K562 (cell line): ENCODE results near the gene RAP2C. TPM values are rescaled to one million over a fixed set of nuclear protein-coding genes. Genes with fewer than 3 reads are reported as not detected.
A peak's percentile ranks its signal among the peaks of the same experiment; 100 is the strongest.

Experiments
- CHCHD3 ChIP-seq: fragments of 250-450 bp; sonication (Bioruptor Pico); IDR thresholded peaks from 2 replicates; pipeline ENCODE4 v2.1.2; 2022; ENCODE audit warnings: mild to moderate bottlenecking
- CHD7 ChIP-seq: fragments of 200-600 bp; sonication (generic); IDR thresholded peaks from one replicate; pipeline ENCODE4 v1.6.1; 2012; ENCODE audit warnings: mild to moderate bottlenecking, low read depth, low read length, inconsistent platforms
- KDM5B ChIP-seq: fragments of 200-600 bp; sonication (generic); IDR thresholded peaks from 2 replicates; pipeline ENCODE4 v1.6.1; 2012; ENCODE audit warnings: low read depth, mild to moderate bottlenecking, moderate library complexity, low read length, control low read depth, inconsistent platforms; ENCODE audit not compliant: insufficient replicate concordance
- NR4A1 ChIP-seq, 2 experiments: fragments of 250-450 bp in 1 of 2; fragments of 450-650 bp in 1 of 2; sonication (Bioruptor Pico) in 1 of 2; IDR thresholded peaks; 2 replicates each; pipeline versions ENCODE4 v1.4.0 to v1.6.1; 2016 to 2020; ENCODE audit warnings: mild to moderate bottlenecking in 2 of 2, missing compliant biosample characterization in 1 of 2, missing genetic modification characterization in 1 of 2, moderate library complexity in 1 of 2
- RBM17 ChIP-seq: fragments of 200-400 bp; formaldehyde crosslinking; IDR thresholded peaks from 2 replicates; pipeline ENCODE4 v1.6.1; 2017; ENCODE audit warnings: low read depth, mild to moderate bottlenecking, low read length, borderline replicate concordance
- SIRT6 ChIP-seq: IDR thresholded peaks from one replicate; pipeline ENCODE4 v1.6.1; 2012; ENCODE audit warnings: low read depth, mild to moderate bottlenecking, control low read depth, inconsistent platforms, low read length, moderate library complexity
- STAT6 ChIP-seq: sonication (generic); formaldehyde crosslinking; IDR thresholded peaks from 2 replicates; pipeline ENCODE4 v1.8.1; 2023; ENCODE audit warnings: mild to moderate bottlenecking, missing genetic modification reagents
- ZNF398 ChIP-seq: fragments of 250-450 bp; sonication (Bioruptor Pico); IDR thresholded peaks from 2 replicates; pipeline ENCODE4 v1.8.0; 2021; ENCODE audit warnings: moderate library complexity, mild to moderate bottlenecking, inconsistent platforms
- ZNF785 ChIP-seq: fragments of 250-450 bp; sonication (Bioruptor Pico); IDR thresholded peaks from 2 replicates; pipeline ENCODE4 v1.4.0; 2020; ENCODE audit warnings: mild to moderate bottlenecking
- polyA plus RNA-seq, 8 experiments: library from polyadenylated mRNA; depleted of rRNA in 4 of 8; stranded (reverse) in 5 of 8; unstranded in 3 of 8; fragments of >200 nt; fragmentation: Nextera tagmentation in 2 of 8; fragmentation: Illumina TruSeq in 1 of 8; extraction: Ambion mirVana in 2 of 8; extraction: Trizol in 1 of 8; gene quantifications; 2 replicates each; pipeline versions ENCODE4 v1.2.1 to v1.2.3, GENCODE V29; 2011 to 2014; ENCODE audit warnings: inconsistent platforms in 1 of 8, missing spikeins in 1 of 8
- total RNA-seq, 7 experiments: library from RNA; depleted of rRNA in 6 of 7; stranded (reverse); fragments of >200 nt in 6 of 7; fragmentation: Illumina TruSeq in 2 of 7; extraction: Trizol in 2 of 7; gene quantifications; 2 replicates each; pipeline versions ENCODE4 v1.2.1 to v1.2.3, GENCODE V29; 2011 to 2021; ENCODE audit warnings: low replicate concordance in 1 of 7

Gene RAP2C
- total and polyA plus RNA-seq, 9 of the 15 experiments (the other 6 are each of a cell fraction or from before 2014, with no cell fraction given) = 7.8 to 28.6 (median 18.6) TPM

- TF ChIP-seq STAT6 (CRISPR knock-in tag) = no peak
- TF ChIP-seq ZNF398 (CRISPR knock-in tag) = no peak
- no peak for TF ChIP-seq CHD7
- TF ChIP-seq KDM5B = peak; percentile 66
- no peak for TF ChIP-seq CHCHD3
- TF ChIP-seq NR4A1 (CRISPR knock-in tag; IDR thresholded peaks at IDR 0.05) = no peak
- no peak for TF ChIP-seq NR4A1 (tag; IDR thresholded peaks at IDR 0.05)
- TF ChIP-seq RBM17 = no peak
- TF ChIP-seq ZNF785 = no peak
- no peak for TF ChIP-seq SIRT6
These were observed 991 bp downstream of the RAP2C start (continued) for GRCh38 chrX:132218100-132218812.
